ENCODE results near the gene B4GALT4. TPM values are rescaled to one million over a fixed set of nuclear protein-coding genes. Genes with fewer than 3 reads are reported as not detected.

Gene B4GALT4
- total RNA-seq, 1 experiment from 2014 or later = 46.5 TPM

GRCh38 chr3:119195911-119196310 lies 44.8 kb downstream of the B4GALT4 start:
- Mint-ChIP-seq H3K27me3 (ENCODE audit: low read depth) (no peaks in the 10 kb centered on the region), H3K27ac (0 out of 7 replicates have a peak overlapping the region, but pooled peaks of 1 of the 3 experiments have one; percentile 1), H3K4me3 (no peak overlapping the region), H3K36me3 (ENCODE audit: insufficient read depth in 1 of 3, low read depth in 3 of 3) (no peaks in the 10 kb centered on the region), H3K9me3 (no peaks in the 10 kb centered on the region), H3K4me1 (peaks cover 0 to 3% of the 10 kb centered on the region in 2 experiments; a peak in 1 of 4 replicates)
- Histone ChIP-seq H3K23ac (ENCODE audit: insufficient read length, low read depth, low read length) (no peak overlapping the region), H2BK12ac (ENCODE audit: insufficient read length, low read depth, low read length) (no peak overlapping the region), H2BK120ac (ENCODE audit: low read depth, low read length, poor library complexity, severe bottlenecking) (no peak overlapping the region), H2BK5ac (ENCODE audit: insufficient read length, low read length) (no peak overlapping the region), H4K91ac (ENCODE audit: insufficient read length, low read depth, low read length) (no peak overlapping the region), H3K14ac (ENCODE audit: insufficient read depth, low read length) (no peak overlapping the region), H3K9me3 (ENCODE audit: control insufficient read depth, low read depth, low read length) (no peaks in the 10 kb centered on the region), H3K23me2 (ENCODE audit: insufficient read length, low read depth, low read length, poor library complexity, severe bottlenecking) (no peaks in the 10 kb centered on the region), H3K27ac (ENCODE audit: insufficient read length, low read depth, low read length) (no peak overlapping the region), H2AK5ac (ENCODE audit: insufficient read length, low read length) (no peak overlapping the region), H4K8ac (replicated peaks; ENCODE audit: insufficient read length, low read depth, low read length) (no peak overlapping the region), H3K4ac (ENCODE audit: low read depth, low read length) (no peak overlapping the region), H3K79me1 (ENCODE audit: insufficient read depth, low read depth, low read length, poor library complexity, severe bottlenecking) (no peaks in the 10 kb centered on the region), H2BK15ac (ENCODE audit: low read depth, low read length) (no peak overlapping the region), H2BK20ac (ENCODE audit: low read depth, low read length, poor library complexity, severe bottlenecking) (no peak overlapping the region), H2AFZ (ENCODE audit: low read length) (no peak overlapping the region), H4K20me1 (ENCODE audit: control insufficient read depth, insufficient read depth, insufficient read length) (no peaks in the 10 kb centered on the region), H3K9ac (ENCODE audit: extremely low read depth, insufficient read length, low read length) (no peak overlapping the region), H3K56ac (ENCODE audit: insufficient read length, low read depth, low read length) (no peak overlapping the region), H3K27me3 (ENCODE audit: insufficient read depth, low read length) (no peaks in the 10 kb centered on the region), H3K4me1 (ENCODE audit: insufficient read depth, low read length) (no peaks in the 10 kb centered on the region), H3K79me2 (ENCODE audit: insufficient read depth, low read length) (no peaks in the 10 kb centered on the region), H4K5ac (ENCODE audit: insufficient read length, low read depth, low read length) (no peak overlapping the region), H3K4me2 (ENCODE audit: insufficient read depth, insufficient read length, low read length) (no peak overlapping the region), H3K18ac (ENCODE audit: insufficient read length, low read depth, low read length) (no peak overlapping the region), H3T11ph (ENCODE audit: low read length) (no peak overlapping the region)
- DNase-seq = no peak
- no CpG with 5 or more reads among the region's 1 CpG for WGBS (ENCODE audit: extremely low coverage, insufficient read length, low lambda C conversion rate)
- TF ChIP-seq CTCF (conservative IDR thresholded peaks at IDR 0.05) = no peak
